ENCODE measurements around the gene ACY1.
"Not testable (repeated sequence)": the region's sequence is repeated elsewhere in the genome, so short reads cannot be mapped to it uniquely, and the experiment has no call there.

The ACY1 gene

GRCh38 chr3:51985063-51985462 lies 1.7 kb downstream of the ACY1 start:
- DNase-seq: no peak

- DNase-seq: no peak
Measured at GRCh38 chr3:51986010-51986947, 2.9 kb downstream of the ACY1 start.

GRCh38 chr3:51987568-51987967 lies 4.2 kb downstream of the ACY1 start:
- DNase-seq: no peak

- no peak for DNase-seq
Measured at GRCh38 chr3:51988286-51989146, 5.2 kb downstream of the ACY1 start.

- peak in 1 of 2 experiments; percentile 40 for DNase-seq
Measured at GRCh38 chr3:51990501-51990971, 7.2 kb downstream of the ACY1 start.

- peak in 1 of 2 experiments; percentile 48 for DNase-seq
Measured at GRCh38 chr3:51992017-51992682, 8.8 kb downstream of the ACY1 start.

GRCh38 chr3:51993657-51994056 lies 10.3 kb downstream of the ACY1 start:
- DNase-seq: not testable (repeated sequence)

- DNase-seq: no peak
Measured at GRCh38 chr3:51994530-51994929, 11.2 kb downstream of the ACY1 start.

- peak; percentile 92 to 95 for DNase-seq
Measured at GRCh38 chr3:51995346-51996163, 12.2 kb downstream of the ACY1 start, which contains the start of gene RPL29. Gene RPL29, minus strand, starts transcription at chr3:51995895. Its CDS starts 434 bp downstream, at chr3:51995461.

GRCh38 chr3:51997172-51997571 lies 13.8 kb downstream of the ACY1 start:
- DNase-seq: no peak

- DNase-seq: no peak
Measured at GRCh38 chr3:51997935-51998596, 14.7 kb downstream of the ACY1 start.

GRCh38 chr3:51998774-51999173 lies 15.4 kb downstream of the ACY1 start:
- DNase-seq: no peak

GRCh38 chr3:51999846-52000245 lies 16.5 kb downstream of the ACY1 start:
- no peak for DNase-seq

- peak; percentile 91 to 93 for DNase-seq
Measured at GRCh38 chr3:52001443-52001974, 18.2 kb downstream of the ACY1 start.

- no peak for DNase-seq
Measured at GRCh38 chr3:52002748-52003147, 19.4 kb downstream of the ACY1 start.

- no peak for DNase-seq
Measured at GRCh38 chr3:52004163-52004787, 20.9 kb downstream of the ACY1 start.

GRCh38 chr3:52004906-52005395 lies 21.6 kb downstream of the ACY1 start:
- no peak for DNase-seq

GRCh38 chr3:52005571-52005986 lies 22.2 kb downstream of the ACY1 start:
- DNase-seq: no peak

GRCh38 chr3:52006017-52006819 lies 22.9 kb downstream of the ACY1 start:
- no peak for DNase-seq

GRCh38 chr3:52006820-52007133 lies 23.4 kb downstream of the ACY1 start:
- DNase-seq: no peak

All from activated T-cell treated with anti-CD3 and anti-CD28 coated beads, Interleukin-2, amount 50 U/mL, for 48 hours (primary cell).